DMS53 treated with DMSO at 0.1 percent for 48 hours (cell line): Measurements from ENCODE around the gene EPX.

ENCODE experiments used
- DNase-seq: peaks from one replicate; lab custom pipeline; 2025; ENCODE audit not compliant: unreplicated experiment; lab: John Stamatoyannopoulos, UW

Gene EPX

GRCh38 chr17:58184986-58185761 is 7.4 kb upstream of the EPX start:
- DNase-seq: no peak

GRCh38 chr17:58186591-58186990 is 5.9 kb upstream of the EPX start:
- no peak for DNase-seq

- no peak for DNase-seq
Observed at GRCh38 chr17:58187063-58187462, 5.5 kb upstream of the EPX start.

- no peak for DNase-seq
Observed at GRCh38 chr17:58187675-58188074, 4.9 kb upstream of the EPX start.

- no peak for DNase-seq
Observed at GRCh38 chr17:58189436-58190146, 2.9 kb upstream of the EPX start.

- DNase-seq: no peak
Observed at GRCh38 chr17:58191241-58191896, 1.2 kb upstream of the EPX start.

- no peak for DNase-seq
Observed at GRCh38 chr17:58193641-58194255, 1.2 kb downstream of the EPX start.

- no peak for DNase-seq
Observed at GRCh38 chr17:58195518-58196123, 3.1 kb downstream of the EPX start.

GRCh38 chr17:58196610-58197009 is 4.1 kb downstream of the EPX start:
- DNase-seq: no peak

- DNase-seq: peak; percentile 33
Observed at GRCh38 chr17:58200024-58200633, 7.6 kb downstream of the EPX start.

GRCh38 chr17:58202859-58203258 is 10.3 kb downstream of the EPX start:
- DNase-seq: no peak

- DNase-seq: no peak
Observed at GRCh38 chr17:58204796-58205195, 12.3 kb downstream of the EPX start.

GRCh38 chr17:58205936-58206335 is 13.4 kb downstream of the EPX start:
- DNase-seq: no peak

GRCh38 chr17:58207451-58207850 is 14.9 kb downstream of the EPX start:
- DNase-seq: no peak

GRCh38 chr17:58208344-58208743 is 15.8 kb downstream of the EPX start:
- no peak for DNase-seq

- DNase-seq: no peak
Observed at GRCh38 chr17:58210922-58211321, 18.4 kb downstream of the EPX start.

- no peak for DNase-seq
Observed at GRCh38 chr17:58215685-58216084, 23.2 kb downstream of the EPX start.

GRCh38 chr17:58217766-58218165 is 25.2 kb downstream of the EPX start:
- DNase-seq: no peak

GRCh38 chr17:58219007-58219788 is 26.7 kb downstream of the EPX start, which contains the start of gene MKS1:
MKS1 (minus strand) TSS chr17:58219255; CDS start chr17:58219230, 25 bp downstream.
- DNase-seq: peak; percentile 79

- peak; percentile 11 for DNase-seq
Observed at GRCh38 chr17:58219789-58220183, 27.3 kb downstream of the EPX start.
